Measurements from ENCODE around the gene CARNS1. TPM values are rescaled to one million over a fixed set of nuclear protein-coding genes. Genes with fewer than 3 reads are reported as not detected.

Gene CARNS1
- total and polyA plus RNA-seq, 10 of the 15 experiments (the other 5 are each of a cell fraction or from before 2014, with no cell fraction given), result 0.02 to 0.14 (median 0.10) TPM; not detected in 3

GRCh38 chr11:67398661-67399563 lies 16.6 kb upstream of the CARNS1 start:
- FAIRE-seq (no peak), ATAC-seq (no peak), DNase-seq (ENCODE audit: low read depth, low spot score) (no peak)
- ChIA-PET POLR2A (interaction anchor here (1.0 to 7.3 kb wide), 2 partner anchors 29 to 87 kb away, joined by 3 to 112 read pairs; partner anchors contain the start of genes AIP and RPS6KB2), SMC1A (ENCODE audit: uncharacterized antibody, unreplicated experiment) (interaction anchor here (1.3 kb wide), 1 partner anchor 30 kb away, joined by 3 read pairs; the partner anchor contains the start of gene RPS6KB2), RAD21 (ENCODE audit: unreplicated experiment) (interaction anchor here (3.5 kb wide), 1 partner anchor 68 kb away, joined by 72 read pairs; the partner anchor contains the start of gene TMEM134), CTCF (no interaction called here)
- TF ChIP-seq POLR2AphosphoS5 (IDR thresholded peaks at IDR 0.05; ENCODE audit: low read length) (0 out of 2 replicates have a peak, but pooled peaks have one; percentile 1), DPF2 (IDR thresholded peaks at IDR 0.05) (no peak), TCF3 (IDR thresholded peaks at IDR 0.05; ENCODE audit: borderline replicate concordance, insufficient read depth, low read depth, low read length) (no peak), E4F1 (IDR thresholded peaks at IDR 0.05; ENCODE audit: borderline replicate concordance, partially characterized antibody) (no peak), POLR2A (IDR thresholded peaks at IDR 0.05; ENCODE audit: low read depth, low read length) (peak; percentile 53; the same call in 1 of the 2 replicates), ELK1 (IDR thresholded peaks at IDR 0.05; ENCODE audit: low read depth, low read length) (no peak)
- no peak overlapping the region for H3K4me3 ChIP-seq
- H3K79me2 ChIP-seq (ENCODE audit: control insufficient read depth, insufficient read depth, low read length), result peaks cover 44% of the 10 kb centered on the region
- H3K36me3 ChIP-seq (ENCODE audit: control insufficient read depth in 2 of 2, insufficient read depth in 2 of 2, low read length in 1 of 2), result peaks cover 23 to 29% of the 10 kb centered on the region in 2 experiments
- 92% methylated on average over 31 of the region's 31 CpGs for WGBS (ENCODE audit: insufficient coverage, insufficient replicate concordance, low lambda C conversion rate, missing lambda C conversion rate)
- H3K4me2 ChIP-seq (ENCODE audit: control insufficient read depth, insufficient read depth), result peak overlapping the region; percentile 44; the same call in 1 of the 2 replicates
- intact Hi-C loops (cut with micrococcal nuclease; ENCODE audit: unreplicated experiment), result no loop called here
- in situ Hi-C loops (cut with MboI), result no loop called here
- peaks cover 30% of the 10 kb centered on the region for H3K4me1 ChIP-seq (ENCODE audit: control insufficient read depth, insufficient read depth, low read length)
- no TSS peak for BruUV-seq (replicated peaks)
- H3K9me3 ChIP-seq (replicated peaks; ENCODE audit: control insufficient read depth, insufficient read depth, low read length), result no peaks in the 10 kb centered on the region; the same call in 2 of the 3 replicates
- H4K20me1 ChIP-seq (ENCODE audit: control insufficient read depth, insufficient read depth), result no peaks in the 10 kb centered on the region; the same call in 1 of the 2 replicates
- H3K9ac ChIP-seq (ENCODE audit: control insufficient read depth, insufficient read depth, low read length), result no peak overlapping the region
- no peaks in the 10 kb centered on the region for H3K27me3 ChIP-seq (replicated peaks in 1 of 2; ENCODE audit: control insufficient read depth in 2 of 2, insufficient read depth in 2 of 2, low read length in 1 of 2)
- no peak overlapping the region for H3K27ac ChIP-seq (ENCODE audit: control insufficient read depth, insufficient read depth)
- H2AFZ ChIP-seq (ENCODE audit: control insufficient read depth, low read depth, low read length), result no peak overlapping the region
